Caco-2 (cell line): ENCODE measurements around the gene ADIPOR2. TPM values are rescaled to one million over a fixed set of nuclear protein-coding genes. Genes with fewer than 3 reads are reported as not detected.

Experiments used
- BruUV-seq: library from RNA; stranded (reverse); fragments of 400-500 nt; replicated peaks from 2 replicates; lab custom pipeline; 2021; lab: Mats Ljungman, UMichigan
- CTCF ChIA-PET: fragments of 300-600 bp; sonication (Branson Sonifier 250); formaldehyde crosslinking; loops from one replicate; lab custom pipeline; 2022; ENCODE audit warnings: antibody characterized with exemption; lab: Charles Lee
- POLR2A ChIA-PET: fragments of 300-600 bp; sonication (Branson Sonifier 250); formaldehyde crosslinking; loops from one replicate; lab custom pipeline; 2022; ENCODE audit warnings: antibody characterized with exemption; lab: Charles Lee
- DNase-seq, 2 experiments: peaks; one replicate each; pipeline versions ENCODE4 v3.0.0 to v3.0.0-alpha.2; 2020 to 2022
- H3K27me3 ChIP-seq: replicated peaks from 2 replicates; pipeline ENCODE4 v1.6.0; 2011; ENCODE audit warnings: low read length; ENCODE audit not compliant: control insufficient read depth, insufficient read depth
- H3K36me3 ChIP-seq: 2 replicates; pipeline ENCODE4 v1.5.1; 2011; ENCODE audit warnings: low read length; ENCODE audit not compliant: control insufficient read depth, insufficient read depth
- H3K4me1 ChIP-seq: fragments of 250-450 bp; sonication (Bioruptor Pico); 2 replicates; pipeline ENCODE4 v1.5.1; 2020; ENCODE audit warnings: mild to moderate bottlenecking
- H3K4me3 ChIP-seq: 2 replicates; pipeline ENCODE4 v1.5.1; 2011; ENCODE audit warnings: low read depth, mild to moderate bottlenecking, control low read depth, low read length
- H3K9me3 ChIP-seq: fragments of 250-450 bp; sonication (Bioruptor Pico); 2 replicates; pipeline ENCODE4 v1.5.1; 2020; ENCODE audit warnings: mild to moderate bottlenecking, moderate library complexity
- H3K27ac Mint-ChIP-seq: one replicate; pipeline ENCODE4 v1.8.0; 2022; ENCODE audit warnings: mixed read lengths; ENCODE audit not compliant: unreplicated experiment
- H3K27me3 Mint-ChIP-seq: one replicate; pipeline ENCODE4 v1.8.0; 2022; ENCODE audit warnings: mixed read lengths; ENCODE audit not compliant: insufficient read depth, unreplicated experiment
- H3K36me3 Mint-ChIP-seq: one replicate; pipeline ENCODE4 v1.8.0; 2022; ENCODE audit warnings: mild to moderate bottlenecking, mixed read lengths; ENCODE audit not compliant: insufficient read depth, unreplicated experiment
- H3K4me1 Mint-ChIP-seq: one replicate; pipeline ENCODE4 v1.8.0; 2022; ENCODE audit warnings: low read depth, mixed read lengths; ENCODE audit not compliant: unreplicated experiment
- H3K4me3 Mint-ChIP-seq: one replicate; pipeline ENCODE4 v1.8.0; 2022; ENCODE audit warnings: mild to moderate bottlenecking, moderate library complexity, mixed read lengths; ENCODE audit not compliant: unreplicated experiment
- H3K9me3 Mint-ChIP-seq: one replicate; pipeline ENCODE4 v1.8.0; 2022; ENCODE audit warnings: mixed read lengths; ENCODE audit not compliant: unreplicated experiment
- intact Hi-C: fragments of 100-400 bp; cut with micrococcal nuclease; formaldehyde crosslinking; loops from one replicate; pipeline ENCODE4 v1.10.0; 2022; ENCODE audit not compliant: unreplicated experiment
- total RNA-seq: library from RNA; stranded (reverse); gene quantifications from 2 replicates; pipeline ENCODE4 v1.2.3, GENCODE V29; 2022
- TF ChIP-seq, protein P1 (sequence below), 2 experiments: fragments of 200-600 bp in 1 of 2; IDR thresholded peaks; 1 replicate in 1 of 2; 2 replicates in 1 of 2; pipeline versions ENCODE4 v1.5.1 to v1.8.0; 2011 to 2022; ENCODE audit warnings: antibody characterized with exemption in 1 of 2, control low read depth in 1 of 2, inconsistent platforms in 1 of 2, low read depth in 1 of 2, low read length in 1 of 2, mild to moderate bottlenecking in 1 of 2, moderate library complexity in 1 of 2; ENCODE audit not compliant: insufficient read depth in 1 of 2, severe bottlenecking in 1 of 2, unreplicated experiment in 1 of 2

ADIPOR2 gene
- total RNA-seq, 1 experiment from 2014 or later: 119 TPM

DNA sequence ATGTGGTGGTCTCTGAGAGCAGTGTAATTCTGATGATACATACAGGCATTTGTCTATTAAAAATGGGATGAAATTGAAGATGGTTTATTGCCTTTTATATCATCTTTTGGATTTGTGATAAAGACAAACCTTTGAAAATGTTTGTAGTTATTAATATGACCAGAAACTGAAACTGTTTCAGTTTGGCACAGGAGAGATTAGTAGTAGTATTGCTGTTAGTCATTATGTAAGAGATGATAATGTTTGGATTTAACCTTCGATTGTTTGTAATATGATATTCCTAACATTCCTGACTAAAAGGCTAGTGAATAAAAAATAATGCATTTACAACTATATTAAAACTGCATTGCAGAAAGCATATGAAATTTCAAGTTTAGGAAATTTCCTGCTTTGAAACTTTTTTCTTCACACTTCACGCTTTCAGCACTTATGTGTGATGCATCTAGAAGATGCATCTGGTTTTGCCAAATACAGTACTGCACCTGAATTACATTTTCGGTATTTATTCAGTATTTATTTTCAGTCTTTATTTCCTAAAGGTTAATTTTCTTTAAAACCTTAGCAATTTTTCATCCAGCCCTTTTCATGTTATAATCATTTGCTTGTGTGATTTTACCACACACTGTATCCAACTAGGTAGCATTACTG lies 25.5 kb downstream of the ADIPOR2 start:
- Histone ChIP-seq H3K4me3 (no peak overlapping the region), H3K27me3 (no peaks in the 10 kb centered on the region), H3K36me3 (no peaks in the 10 kb centered on the region; the same call in 1 of the 2 replicates), H3K4me1 (peaks cover 6% of the 10 kb centered on the region), H3K9me3 (0 out of 2 replicates have a peak, but pooled peaks cover 3% of the 10 kb centered on the region)
- POLR2A ChIA-PET: no interaction called here
- Mint-ChIP-seq H3K4me3 (no peak overlapping the region), H3K27ac (no peak overlapping the region), H3K4me1 (peaks cover 14% of the 10 kb centered on the region), H3K36me3 (peaks cover 50% of the 10 kb centered on the region), H3K9me3 (peaks cover 15% of the 10 kb centered on the region), H3K27me3 (no peaks in the 10 kb centered on the region)
- TF ChIP-seq, protein P1, sequence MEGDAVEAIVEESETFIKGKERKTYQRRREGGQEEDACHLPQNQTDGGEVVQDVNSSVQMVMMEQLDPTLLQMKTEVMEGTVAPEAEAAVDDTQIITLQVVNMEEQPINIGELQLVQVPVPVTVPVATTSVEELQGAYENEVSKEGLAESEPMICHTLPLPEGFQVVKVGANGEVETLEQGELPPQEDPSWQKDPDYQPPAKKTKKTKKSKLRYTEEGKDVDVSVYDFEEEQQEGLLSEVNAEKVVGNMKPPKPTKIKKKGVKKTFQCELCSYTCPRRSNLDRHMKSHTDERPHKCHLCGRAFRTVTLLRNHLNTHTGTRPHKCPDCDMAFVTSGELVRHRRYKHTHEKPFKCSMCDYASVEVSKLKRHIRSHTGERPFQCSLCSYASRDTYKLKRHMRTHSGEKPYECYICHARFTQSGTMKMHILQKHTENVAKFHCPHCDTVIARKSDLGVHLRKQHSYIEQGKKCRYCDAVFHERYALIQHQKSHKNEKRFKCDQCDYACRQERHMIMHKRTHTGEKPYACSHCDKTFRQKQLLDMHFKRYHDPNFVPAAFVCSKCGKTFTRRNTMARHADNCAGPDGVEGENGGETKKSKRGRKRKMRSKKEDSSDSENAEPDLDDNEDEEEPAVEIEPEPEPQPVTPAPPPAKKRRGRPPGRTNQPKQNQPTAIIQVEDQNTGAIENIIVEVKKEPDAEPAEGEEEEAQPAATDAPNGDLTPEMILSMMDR (IDR thresholded peaks at IDR 0.05; ENCODE audit: insufficient read depth in 1 of 2, low read depth in 1 of 2, low read length in 1 of 2, severe bottlenecking in 1 of 2, unreplicated experiment in 1 of 2): no peak
- CTCF ChIA-PET: no interaction called here
- intact Hi-C loops: no loop called here
- no TSS peak for BruUV-seq
- DNase-seq: no peak

DNA sequence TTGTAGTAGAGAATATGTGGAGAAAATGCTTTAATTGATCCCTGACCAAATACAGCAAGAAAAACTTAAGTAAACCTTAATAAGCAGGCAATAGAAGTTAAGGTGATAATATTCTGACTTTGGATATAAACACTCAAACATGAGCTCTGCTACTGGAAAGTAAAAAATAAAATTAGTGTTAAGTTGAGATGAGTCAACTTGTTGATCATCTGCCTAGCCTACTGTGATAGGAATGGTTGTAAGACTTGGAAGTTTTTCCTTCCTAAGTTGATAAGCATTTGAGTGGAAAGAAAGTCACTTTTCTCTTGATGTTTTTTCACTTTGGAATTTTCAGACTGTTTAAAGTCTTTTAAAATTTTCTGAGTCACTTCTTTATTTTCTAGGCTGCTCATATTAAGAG lies 26.0 kb downstream of the ADIPOR2 start:
- H3K27ac Mint-ChIP-seq: no peak overlapping the region

GRCh38 chr12:1719139-1719538 lies 28.3 kb downstream of the ADIPOR2 start:
- no peak overlapping the region for H3K4me3 Mint-ChIP-seq
- H3K4me1 ChIP-seq: no peaks in the 10 kb centered on the region
- H3K4me1 Mint-ChIP-seq: peaks cover 18% of the 10 kb centered on the region
- no peaks in the 10 kb centered on the region; the same call in 1 of the 2 replicates for H3K36me3 ChIP-seq
- ChIA-PET CTCF (no interaction called here), POLR2A (no interaction called here)
- no peaks in the 10 kb centered on the region for H3K27me3 Mint-ChIP-seq
- H3K36me3 Mint-ChIP-seq: peaks cover 50% of the 10 kb centered on the region
- TF ChIP-seq, protein P1 (IDR thresholded peaks at IDR 0.05; ENCODE audit: insufficient read depth in 1 of 2, low read depth in 1 of 2, low read length in 1 of 2, severe bottlenecking in 1 of 2, unreplicated experiment in 1 of 2): no peak
- no peak overlapping the region for H3K27ac Mint-ChIP-seq
- intact Hi-C loops: no loop called here
- H3K4me3 ChIP-seq: no peak overlapping the region
- no peak for DNase-seq
- no TSS peak for BruUV-seq
- H3K9me3 Mint-ChIP-seq: peaks cover 10% of the 10 kb centered on the region
- H3K27me3 ChIP-seq: no peaks in the 10 kb centered on the region
- 0 out of 2 replicates have a peak, but pooled peaks cover 3% of the 10 kb centered on the region for H3K9me3 ChIP-seq

More for the DNA sequence above, 26.0 kb downstream of the ADIPOR2 start:
- H3K27me3 Mint-ChIP-seq: no peaks in the 10 kb centered on the region
- H3K36me3 Mint-ChIP-seq: peaks cover 55% of the 10 kb centered on the region
- no peaks in the 10 kb centered on the region; the same call in 1 of the 2 replicates for H3K4me1 ChIP-seq
- CTCF ChIA-PET: no interaction called here
- H3K4me3 Mint-ChIP-seq: no peak overlapping the region
- POLR2A ChIA-PET: no interaction called here
- no peaks in the 10 kb centered on the region; the same call in 1 of the 2 replicates for H3K36me3 ChIP-seq
- no peaks in the 10 kb centered on the region for H3K27me3 ChIP-seq
- H3K9me3 ChIP-seq: 0 out of 2 replicates have a peak, but pooled peaks cover 3% of the 10 kb centered on the region
- BruUV-seq: no TSS peak
- peaks cover 15% of the 10 kb centered on the region for H3K9me3 Mint-ChIP-seq
- no peak for DNase-seq
- H3K4me1 Mint-ChIP-seq: peaks cover 14% of the 10 kb centered on the region
- intact Hi-C loops: no loop called here
- no peak overlapping the region for H3K4me3 ChIP-seq
- TF ChIP-seq, protein P1 (IDR thresholded peaks at IDR 0.05; ENCODE audit: insufficient read depth in 1 of 2, low read depth in 1 of 2, low read length in 1 of 2, severe bottlenecking in 1 of 2, unreplicated experiment in 1 of 2): no peak
